Lung microvascular endothelial cell (primary cell): ENCODE measurements around the gene ADARB2. TPM values are rescaled to one million over a fixed set of nuclear protein-coding genes. Genes with fewer than 3 reads are reported as not detected.
A peak's percentile ranks its signal among the peaks of the same experiment; 100 is the strongest.
"Not testable (repeated sequence)": the region's sequence is repeated elsewhere in the genome, so short reads cannot be mapped to it uniquely, and the experiment has no call there.

Experiments
- DNase-seq, 2 donors: peaks; one replicate each; pipeline versions ENCODE4 v3.0.0 to v3.0.0-alpha.2; 2010; ENCODE audit warnings: low read depth in 2 of 2
- total RNA-seq: library from RNA; depleted of rRNA; stranded (reverse); fragments of >200 nt; gene quantifications from 2 replicates; pipeline ENCODE4 v1.2.1, GENCODE V29; 2014

Gene ADARB2
- total RNA-seq, 1 donor from 2014 or later, result 2.0 TPM

- DNase-seq, result no peak
Measured at GRCh38 chr10:1163204-1163660, 574.1 kb downstream of the ADARB2 start.

- no peak for DNase-seq
Measured at GRCh38 chr10:1162481-1163203, 574.7 kb downstream of the ADARB2 start.

DNA sequence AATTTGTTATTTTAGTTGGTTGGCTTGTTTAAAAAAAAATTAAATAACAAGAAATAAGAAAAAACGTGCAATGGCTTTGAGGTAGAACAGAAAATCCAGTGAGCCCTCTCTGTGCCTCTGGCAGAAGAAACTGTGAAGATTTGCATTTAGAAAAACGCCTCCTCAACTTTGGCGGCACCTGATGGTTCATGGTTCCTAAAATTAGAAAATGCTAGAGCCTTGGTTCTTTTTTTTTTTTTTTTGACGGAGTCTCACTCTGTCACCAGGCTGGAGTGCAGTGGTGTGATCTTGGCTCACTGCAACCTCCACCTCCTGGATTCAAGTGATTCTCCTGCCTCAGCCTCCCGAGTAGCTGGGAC lies 576.0 kb downstream of the ADARB2 start:
- DNase-seq, result not testable (repeated sequence)

GRCh38 chr10:1160561-1161314 lies 576.6 kb downstream of the ADARB2 start:
- DNase-seq, result no peak

DNA sequence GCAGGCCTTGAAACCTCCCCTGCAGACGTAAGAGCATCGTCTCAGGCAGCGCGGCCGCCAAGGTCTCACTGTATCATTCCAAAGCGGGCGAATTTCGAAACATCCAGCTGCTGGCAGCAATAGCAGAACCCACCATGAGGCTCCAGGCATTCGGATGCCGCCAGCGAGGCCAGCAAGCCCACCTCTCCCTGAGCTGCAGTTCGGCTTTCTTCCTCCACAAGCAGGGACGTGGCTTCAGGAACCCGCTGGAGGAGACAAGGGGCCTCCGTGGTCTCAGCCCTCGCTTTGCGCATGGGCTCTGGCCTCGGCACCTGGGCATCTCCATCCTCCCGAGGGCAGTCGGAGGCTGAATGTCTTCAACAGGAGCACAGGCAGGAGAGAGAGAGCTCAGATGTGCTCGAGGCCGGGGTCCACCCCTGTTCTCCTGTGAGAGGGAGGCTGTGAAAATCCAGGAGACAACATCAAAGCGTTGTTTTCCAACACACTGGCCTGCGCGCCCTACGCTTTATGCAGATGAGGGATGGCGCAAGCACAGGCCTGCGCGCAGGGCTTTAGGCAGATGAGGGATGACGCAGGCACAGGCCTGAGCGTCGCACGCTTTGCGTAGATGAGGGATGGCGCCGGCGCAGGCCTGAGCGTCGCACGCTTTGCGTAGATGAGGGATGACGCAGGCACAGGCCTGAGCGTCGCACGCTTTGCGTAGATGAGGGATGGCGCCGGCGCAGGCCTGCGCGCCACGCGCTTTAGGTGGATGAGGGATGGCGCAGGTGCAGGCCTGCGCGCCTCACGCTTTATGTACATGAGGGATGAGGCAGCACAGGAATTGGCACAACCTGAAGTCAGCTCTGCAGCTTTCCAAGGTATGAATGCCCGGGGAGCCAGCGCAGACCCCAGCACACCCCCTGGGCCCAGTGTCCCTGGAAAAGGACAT lies 577.9 kb downstream of the ADARB2 start:
- DNase-seq, result no peak

DNA sequence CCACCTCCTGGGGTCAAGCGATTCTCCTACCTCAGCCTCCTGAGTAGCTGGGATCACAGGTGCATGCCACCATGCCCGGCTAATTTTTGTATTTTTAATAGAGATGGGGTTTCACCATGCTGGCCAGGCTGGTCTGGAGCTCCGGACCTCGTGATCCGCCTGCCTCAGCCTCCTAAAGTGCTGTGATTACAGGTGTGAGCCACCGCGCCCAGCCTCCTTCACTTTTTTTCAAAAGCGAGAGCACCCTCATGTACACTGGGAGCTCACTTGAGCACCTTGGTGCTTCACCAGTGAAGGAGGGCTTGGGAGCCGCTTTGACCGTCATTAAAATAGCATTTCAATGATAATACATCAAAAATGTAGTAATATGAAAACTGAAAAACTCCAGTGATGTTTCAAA lies 578.8 kb downstream of the ADARB2 start:
- not testable (repeated sequence) for DNase-seq

DNA sequence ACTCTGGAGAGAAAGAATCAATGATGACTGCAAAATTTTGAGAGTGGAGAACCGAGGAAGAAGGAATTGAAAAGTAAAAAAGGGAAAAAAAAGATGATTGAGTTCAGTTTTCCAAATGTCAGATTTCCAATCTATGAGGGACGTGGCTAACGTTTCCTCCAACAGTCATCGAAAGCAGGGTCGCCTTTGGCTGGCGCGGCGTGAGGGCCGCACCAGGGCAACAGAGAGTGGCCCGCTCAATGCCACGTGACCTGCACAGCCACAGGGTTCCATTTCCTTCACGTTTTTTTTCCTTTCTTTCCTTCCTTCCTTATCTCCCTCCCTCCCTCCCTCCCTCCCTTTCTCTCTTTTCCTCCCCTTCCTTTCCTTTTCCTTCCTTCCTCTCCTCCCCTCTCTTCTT lies 579.3 kb downstream of the ADARB2 start:
- no peak for DNase-seq

GRCh38 chr10:1157615-1157933 lies 579.8 kb downstream of the ADARB2 start:
- no peak for DNase-seq

- no peak for DNase-seq
Measured at GRCh38 chr10:1156921-1157614, 580.3 kb downstream of the ADARB2 start.

- no peak for DNase-seq
Measured at GRCh38 chr10:1156616-1156886, 580.8 kb downstream of the ADARB2 start.

- DNase-seq, result no peak
Measured at GRCh38 chr10:1155791-1156615, 581.3 kb downstream of the ADARB2 start.

DNA sequence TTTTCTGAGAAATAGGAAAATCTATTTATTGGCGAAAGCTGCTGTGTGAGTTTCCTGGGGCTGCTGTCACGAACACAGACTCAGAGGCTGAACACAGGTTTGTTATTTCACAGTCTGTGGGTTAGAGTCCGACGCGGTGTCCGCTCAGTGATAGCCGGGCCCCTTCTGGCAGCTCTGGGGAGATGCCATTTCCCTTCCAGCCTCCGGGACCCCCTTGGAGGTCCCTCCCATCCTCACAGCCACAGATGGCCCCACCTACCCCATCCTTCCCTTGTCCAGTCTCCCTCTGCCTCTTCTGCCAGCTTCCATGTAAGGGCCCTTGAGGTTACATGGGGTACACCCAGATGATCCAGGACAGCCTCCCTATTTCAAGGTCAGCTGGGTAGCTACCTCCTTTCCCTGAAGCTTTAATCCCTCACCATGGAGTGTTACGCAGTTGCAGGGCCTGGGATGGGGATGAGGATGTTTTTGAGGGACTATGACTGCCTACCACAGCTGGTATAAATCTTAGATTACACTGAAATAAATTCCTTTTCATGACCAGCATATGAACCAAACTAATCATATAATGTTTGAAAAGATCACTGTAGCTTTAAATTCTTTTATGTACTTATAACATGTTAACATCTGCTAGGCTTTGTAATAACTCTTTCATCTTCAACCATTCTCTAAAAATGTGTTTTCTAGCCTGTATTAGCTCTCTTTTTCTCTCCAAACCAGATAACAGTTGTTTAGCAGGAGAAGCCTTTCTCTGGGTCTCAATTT lies 582.6 kb downstream of the ADARB2 start:
- no peak for DNase-seq

GRCh38 chr10:1153805-1154351 lies 583.4 kb downstream of the ADARB2 start:
- DNase-seq, result no peak

GRCh38 chr10:1153251-1153763 lies 584.0 kb downstream of the ADARB2 start:
- DNase-seq, result no peak

DNA sequence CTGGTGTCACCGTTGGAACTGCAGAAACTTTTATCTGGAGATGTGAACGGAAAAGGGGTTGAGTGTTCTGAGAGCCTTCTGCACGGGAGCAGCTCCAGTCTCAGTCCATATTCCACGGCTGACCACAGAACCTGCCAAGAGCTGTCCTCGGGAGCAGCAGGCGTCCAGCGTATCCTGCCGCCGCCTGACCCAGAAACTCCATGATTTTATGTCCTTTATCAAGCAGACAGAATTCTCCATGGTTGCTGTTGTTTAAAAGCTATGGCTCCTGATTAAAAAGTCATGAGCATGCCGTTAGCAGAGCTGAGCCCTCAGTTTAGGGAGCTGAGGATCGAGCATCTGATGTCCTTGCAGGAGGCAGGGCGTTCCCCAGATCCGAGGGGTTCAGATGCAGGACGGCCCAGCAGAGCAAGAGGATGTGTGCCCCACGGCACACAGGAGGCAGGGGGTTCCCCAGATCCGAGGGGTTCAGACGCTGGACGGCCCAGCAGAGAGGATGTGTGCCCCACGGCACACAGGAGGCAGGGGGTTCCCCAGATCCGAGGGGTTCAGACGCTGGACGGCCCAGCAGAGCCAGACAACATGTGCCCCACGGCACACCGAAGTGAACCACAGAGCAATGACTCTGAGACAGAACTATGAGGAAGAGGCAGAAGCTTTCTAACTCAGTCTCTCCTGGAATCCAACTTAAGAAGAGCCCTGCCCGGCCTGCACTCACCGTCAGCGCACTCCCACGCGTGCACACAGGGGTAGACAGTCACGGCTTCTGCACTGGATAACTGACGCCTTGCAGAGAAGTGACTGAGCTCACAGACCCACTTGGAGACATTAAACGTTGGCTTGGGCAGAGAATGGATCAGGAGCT lies 584.7 kb downstream of the ADARB2 start:
- DNase-seq, result no peak

DNA sequence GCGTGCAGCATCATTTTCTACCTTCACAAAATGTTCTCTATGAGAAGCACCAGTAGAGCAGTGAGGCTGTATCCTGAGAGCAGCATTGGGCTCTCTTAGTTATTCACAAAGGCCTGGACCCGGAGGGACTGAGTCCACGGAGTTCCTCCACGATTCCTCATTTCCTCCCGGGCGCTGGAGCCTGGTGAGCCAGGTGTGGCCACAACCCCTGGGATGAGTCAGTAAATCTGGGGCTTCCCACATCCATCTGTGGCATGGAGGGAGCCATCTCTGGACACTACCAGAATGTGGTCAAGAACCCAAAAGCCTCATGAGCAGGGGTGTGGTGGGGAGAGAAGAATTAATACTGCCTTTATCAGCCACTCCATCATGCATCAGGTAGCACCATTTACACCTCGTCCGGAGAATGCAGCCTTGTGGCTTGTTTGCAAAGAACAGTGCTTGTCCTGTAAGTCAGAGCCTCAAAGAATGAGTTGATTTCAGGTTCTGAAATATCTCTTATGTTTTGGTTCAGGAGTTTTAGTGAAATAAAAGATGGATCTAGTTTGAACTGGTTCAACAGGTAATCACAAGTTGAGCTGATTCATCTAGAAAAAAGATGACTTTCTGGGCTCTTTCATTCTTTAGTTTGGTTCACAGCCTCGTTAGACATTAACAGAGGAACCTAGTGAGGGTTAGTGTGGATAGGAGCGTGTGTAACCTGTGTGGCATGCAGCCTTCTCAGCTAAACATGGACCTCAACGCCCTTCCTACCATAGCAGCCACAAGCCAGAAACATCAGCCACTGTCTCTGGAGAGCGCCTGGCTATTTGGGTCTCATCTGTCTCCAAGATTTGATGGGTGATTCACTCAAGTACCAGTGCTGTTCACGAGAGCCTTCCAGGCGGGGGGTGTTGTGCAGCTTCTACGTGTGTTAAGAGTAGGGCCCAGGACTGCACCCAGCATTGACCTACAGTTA lies 586.0 kb downstream of the ADARB2 start:
- peak in 1 of 2 donors; percentile 64 for DNase-seq

DNA sequence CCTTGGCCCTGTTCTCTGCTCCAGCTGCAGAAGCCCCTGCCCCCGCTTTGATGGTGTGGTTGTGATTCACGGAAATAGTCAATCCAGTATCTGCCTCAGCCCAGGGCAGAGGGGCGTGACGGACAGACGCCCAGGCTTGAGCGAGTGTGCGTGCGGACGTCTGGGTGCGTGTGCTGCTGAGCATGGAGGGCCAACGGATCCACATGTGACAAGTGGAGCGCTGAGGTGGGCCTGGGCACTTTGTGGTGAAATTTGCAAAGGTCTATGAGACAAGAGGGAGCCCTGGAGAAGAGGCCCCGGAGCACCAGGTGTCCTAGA lies 586.7 kb downstream of the ADARB2 start:
- no peak for DNase-seq
